Measurements from ENCODE around the gene SLC12A8. TPM values are rescaled to one million over a fixed set of nuclear protein-coding genes. Genes with fewer than 3 reads are reported as not detected.

The SLC12A8 gene
- total RNA-seq, 3 donors from 2014 or later, result 0.48 to 12.5 (median 9.8) TPM

- Histone ChIP-seq H3K4me1 (no peaks in the 10 kb centered on the region), H3K27ac (no peak overlapping the region), H3K4me3 (no peak overlapping the region), H3K9me3 (no peaks in the 10 kb centered on the region), H3K36me3 (no peaks in the 10 kb centered on the region), H3K27me3 (no peaks in the 10 kb centered on the region)
- intact Hi-C loops (cut with DNase I; ENCODE audit: low total_unique reads), result no loop called here
- no peak for TF ChIP-seq POLR2AphosphoS5 (IDR thresholded peaks at IDR 0.05)
- DNase-seq (ENCODE audit: low spot score in 2 of 2), result no peak
Measured at GRCh38 chr3:125179143-125179883, 33.2 kb downstream of the SLC12A8 start.

GRCh38 chr3:125177746-125178145 lies 34.8 kb downstream of the SLC12A8 start:
- Histone ChIP-seq H3K27me3 (no peaks in the 10 kb centered on the region), H3K4me1 (no peaks in the 10 kb centered on the region), H3K36me3 (no peaks in the 10 kb centered on the region), H3K4me3 (no peak overlapping the region), H3K9me3 (no peaks in the 10 kb centered on the region), H3K27ac (no peak overlapping the region)
- intact Hi-C loops (cut with DNase I; ENCODE audit: low total_unique reads), result no loop called here
- TF ChIP-seq CTCF (IDR thresholded peaks at IDR 0.05) (no peak), POLR2AphosphoS5 (IDR thresholded peaks at IDR 0.05) (no peak), POLR2A (IDR thresholded peaks at IDR 0.05) (no peak)
- DNase-seq (ENCODE audit: low spot score in 2 of 2), result no peak

- intact Hi-C loops (cut with DNase I; ENCODE audit: low total_unique reads), result no loop called here
- Histone ChIP-seq H3K9me3 (no peaks in the 10 kb centered on the region), H3K36me3 (no peaks in the 10 kb centered on the region), H3K27ac (no peak overlapping the region), H3K27me3 (no peaks in the 10 kb centered on the region), H3K4me3 (no peak overlapping the region), H3K4me1 (no peaks in the 10 kb centered on the region)
- no peak for DNase-seq (ENCODE audit: low spot score in 2 of 2)
- no peak for TF ChIP-seq POLR2AphosphoS5 (IDR thresholded peaks at IDR 0.05)
Measured at GRCh38 chr3:125175295-125176078, 37.1 kb downstream of the SLC12A8 start.

- no peak overlapping the region for H3K27ac ChIP-seq
- intact Hi-C loops (cut with DNase I; ENCODE audit: low total_unique reads), result no loop called here
- TF ChIP-seq POLR2A (IDR thresholded peaks at IDR 0.05) (no peak), CTCF (IDR thresholded peaks at IDR 0.05) (no peak), POLR2AphosphoS5 (IDR thresholded peaks at IDR 0.05) (no peak)
Measured at GRCh38 chr3:125172346-125172745, 40.2 kb downstream of the SLC12A8 start.

GRCh38 chr3:125168711-125169393 lies 43.7 kb downstream of the SLC12A8 start:
- H3K4me3 ChIP-seq, result no peak overlapping the region
- DNase-seq (ENCODE audit: low spot score in 2 of 2), result no peak
- H3K4me1 ChIP-seq, result no peaks in the 10 kb centered on the region
- intact Hi-C loops (cut with DNase I; ENCODE audit: low total_unique reads), result no loop called here
- TF ChIP-seq CTCF (IDR thresholded peaks at IDR 0.05), result no peak
- no peak for TF ChIP-seq POLR2A (IDR thresholded peaks at IDR 0.05)
- no peak for TF ChIP-seq POLR2AphosphoS5 (IDR thresholded peaks at IDR 0.05)
- no peak overlapping the region for H3K27ac ChIP-seq
- H3K27me3 ChIP-seq, result no peaks in the 10 kb centered on the region
- no peaks in the 10 kb centered on the region for H3K9me3 ChIP-seq
- no peaks in the 10 kb centered on the region for H3K36me3 ChIP-seq

More at GRCh38 chr3:125172346-125172745, 40.2 kb downstream of the SLC12A8 start:
- no peak for DNase-seq (ENCODE audit: low spot score in 2 of 2)
- no peaks in the 10 kb centered on the region for H3K9me3 ChIP-seq
- no peaks in the 10 kb centered on the region for H3K27me3 ChIP-seq
- no peaks in the 10 kb centered on the region for H3K36me3 ChIP-seq
- H3K4me3 ChIP-seq, result no peak overlapping the region
- no peaks in the 10 kb centered on the region for H3K4me1 ChIP-seq
